Measurements from ENCODE around the gene ZFAND3. TPM values are rescaled to one million over a fixed set of nuclear protein-coding genes. Genes with fewer than 3 reads are reported as not detected.

Gene ZFAND3
- total and polyA plus RNA-seq, 2 experiments from 2014 or later: 36.5 to 50.0 TPM

DNA sequence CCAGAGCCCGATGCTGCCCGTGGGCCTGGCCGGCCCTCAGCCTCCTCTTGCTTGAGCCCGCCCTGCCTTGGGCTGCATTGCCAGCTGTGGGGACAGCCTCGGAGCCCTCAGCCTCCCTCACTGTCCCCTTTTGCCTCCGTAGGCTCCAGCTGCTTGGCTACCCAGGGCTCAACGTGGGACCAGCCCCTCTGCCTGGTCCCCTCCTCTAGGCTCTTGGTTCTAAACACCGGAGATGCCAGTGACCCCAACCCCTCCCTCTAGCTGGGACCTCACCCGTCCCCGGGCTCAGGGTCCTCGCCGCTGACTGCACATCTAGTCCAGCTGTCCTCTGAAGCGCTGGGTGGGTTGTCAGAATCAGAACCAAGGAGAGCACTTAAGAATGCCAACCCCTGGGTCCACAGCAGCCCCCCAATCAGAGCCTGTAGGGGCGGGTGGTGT, 345.2 kb downstream of the ZFAND3 start:
- DNase-seq (ENCODE audit: low spot score): no peak
- H2AFZ ChIP-seq: no peak overlapping the region
- no peaks in the 10 kb centered on the region for H3K4me1 ChIP-seq (ENCODE audit: insufficient read depth)
- no peaks in the 10 kb centered on the region for H4K20me1 ChIP-seq (ENCODE audit: insufficient read depth, poor library complexity, severe bottlenecking)
- no peak overlapping the region for H3K27ac ChIP-seq
- no peaks in the 10 kb centered on the region for H3K27me3 ChIP-seq
- H3K4me2 ChIP-seq: no peak overlapping the region
- no peak overlapping the region for H3K4me3 ChIP-seq
- WGBS (ENCODE audit: low lambda C conversion rate, missing lambda C conversion rate): 96% methylated on average over 13 of the region's 14 CpGs
- no peaks in the 10 kb centered on the region for H3K36me3 ChIP-seq (replicated peaks; ENCODE audit: insufficient read depth, low read depth)
- no peak for TF ChIP-seq EZH2 (IDR thresholded peaks at IDR 0.05; ENCODE audit: borderline replicate concordance)
- TF ChIP-seq EZH2phosphoT487 (IDR thresholded peaks at IDR 0.05; ENCODE audit: low read depth, severe bottlenecking, unreplicated experiment): no peak
- TF ChIP-seq, protein P1, sequence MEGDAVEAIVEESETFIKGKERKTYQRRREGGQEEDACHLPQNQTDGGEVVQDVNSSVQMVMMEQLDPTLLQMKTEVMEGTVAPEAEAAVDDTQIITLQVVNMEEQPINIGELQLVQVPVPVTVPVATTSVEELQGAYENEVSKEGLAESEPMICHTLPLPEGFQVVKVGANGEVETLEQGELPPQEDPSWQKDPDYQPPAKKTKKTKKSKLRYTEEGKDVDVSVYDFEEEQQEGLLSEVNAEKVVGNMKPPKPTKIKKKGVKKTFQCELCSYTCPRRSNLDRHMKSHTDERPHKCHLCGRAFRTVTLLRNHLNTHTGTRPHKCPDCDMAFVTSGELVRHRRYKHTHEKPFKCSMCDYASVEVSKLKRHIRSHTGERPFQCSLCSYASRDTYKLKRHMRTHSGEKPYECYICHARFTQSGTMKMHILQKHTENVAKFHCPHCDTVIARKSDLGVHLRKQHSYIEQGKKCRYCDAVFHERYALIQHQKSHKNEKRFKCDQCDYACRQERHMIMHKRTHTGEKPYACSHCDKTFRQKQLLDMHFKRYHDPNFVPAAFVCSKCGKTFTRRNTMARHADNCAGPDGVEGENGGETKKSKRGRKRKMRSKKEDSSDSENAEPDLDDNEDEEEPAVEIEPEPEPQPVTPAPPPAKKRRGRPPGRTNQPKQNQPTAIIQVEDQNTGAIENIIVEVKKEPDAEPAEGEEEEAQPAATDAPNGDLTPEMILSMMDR (IDR thresholded peaks at IDR 0.05; ENCODE audit: poor library complexity): no peak
- H3K9me3 ChIP-seq (ENCODE audit: low read depth): no peaks in the 10 kb centered on the region
- H3K79me2 ChIP-seq: no peaks in the 10 kb centered on the region
- no peaks in the 10 kb centered on the region for H3K9me2 ChIP-seq (replicated peaks; ENCODE audit: insufficient read depth)

DNA sequence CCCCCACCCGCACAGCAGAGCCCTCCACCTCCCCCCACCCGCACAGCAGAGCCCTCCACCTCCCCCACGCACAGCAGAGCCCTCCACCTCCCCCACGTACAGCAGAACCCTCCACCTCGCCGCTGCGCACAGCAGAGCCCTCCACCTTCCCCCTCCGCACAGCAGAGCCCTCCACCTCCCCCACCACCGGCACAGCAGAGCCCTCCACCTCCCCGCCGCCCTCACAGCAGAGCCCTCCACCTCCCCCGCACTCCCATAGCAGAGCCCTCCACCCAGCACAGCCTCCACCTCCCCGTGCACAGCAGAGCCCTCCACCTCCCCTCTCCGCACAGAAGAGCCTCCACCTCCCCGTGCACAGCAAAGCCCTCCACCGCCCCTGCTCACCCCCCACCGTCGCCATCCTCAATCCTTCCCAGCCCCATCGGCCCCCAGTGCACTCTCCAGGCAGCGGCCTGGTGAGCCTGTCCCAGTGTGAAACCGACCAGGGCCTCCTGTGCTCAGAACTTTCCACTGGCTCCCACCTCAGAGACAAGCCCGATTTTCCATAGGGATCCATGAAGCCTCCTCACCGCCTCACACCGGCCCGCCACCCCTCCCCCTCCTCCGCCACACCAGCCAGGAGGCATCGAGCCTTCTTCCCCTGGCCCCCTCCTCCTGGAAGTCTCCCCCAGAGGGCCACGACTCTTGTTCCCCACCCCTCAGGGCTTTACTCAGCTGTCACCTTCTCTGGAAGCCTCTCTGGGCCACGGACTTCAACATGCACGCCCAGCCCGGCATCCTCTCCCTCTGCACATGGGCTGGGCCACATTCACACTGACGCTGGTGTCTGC, 347.1 kb downstream of the ZFAND3 start:
- H4K20me1 ChIP-seq (ENCODE audit: insufficient read depth, poor library complexity, severe bottlenecking): no peaks in the 10 kb centered on the region
- no peak overlapping the region for H2AFZ ChIP-seq
- H3K36me3 ChIP-seq (replicated peaks; ENCODE audit: insufficient read depth, low read depth): no peaks in the 10 kb centered on the region
- no peak overlapping the region for H3K27ac ChIP-seq
- peaks cover 4% of the 10 kb centered on the region for H3K4me1 ChIP-seq (ENCODE audit: insufficient read depth)
- no peaks in the 10 kb centered on the region for H3K9me3 ChIP-seq (ENCODE audit: low read depth)
- no peaks in the 10 kb centered on the region for H3K27me3 ChIP-seq
- H3K4me3 ChIP-seq: no peak overlapping the region
- H3K9me2 ChIP-seq (replicated peaks; ENCODE audit: insufficient read depth): no peaks in the 10 kb centered on the region
- no peak overlapping the region for H3K4me2 ChIP-seq
- 83% methylated on average over 10 of the region's 32 CpGs for WGBS (ENCODE audit: low lambda C conversion rate, missing lambda C conversion rate)
- DNase-seq (ENCODE audit: low spot score): no peak
- TF ChIP-seq EZH2 (IDR thresholded peaks at IDR 0.05; ENCODE audit: borderline replicate concordance) (no peak), EZH2phosphoT487 (IDR thresholded peaks at IDR 0.05; ENCODE audit: low read depth, severe bottlenecking, unreplicated experiment) (no peak)
- TF ChIP-seq, protein P1 (IDR thresholded peaks at IDR 0.05; ENCODE audit: poor library complexity): no peak
- no peaks in the 10 kb centered on the region for H3K79me2 ChIP-seq

DNA sequence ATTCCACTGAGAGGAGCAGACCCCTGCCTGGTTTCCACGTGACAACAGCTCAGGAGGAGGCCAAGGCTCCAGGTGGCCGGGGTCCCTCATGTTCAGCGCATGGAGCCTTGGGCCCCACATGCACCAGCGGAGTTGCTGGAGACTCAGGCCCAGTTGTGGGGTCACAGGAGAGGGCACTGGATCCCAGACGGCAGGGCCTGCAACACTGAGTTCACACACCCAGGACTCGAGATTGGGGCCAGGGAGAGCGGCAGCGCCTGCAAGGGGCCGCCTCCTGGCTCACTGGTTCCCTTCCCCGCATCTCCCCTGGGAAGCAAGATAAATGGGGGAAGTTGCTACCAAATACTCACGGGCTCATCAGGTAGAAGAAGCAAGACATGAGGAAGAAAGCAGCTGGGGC, 348.1 kb downstream of the ZFAND3 start:
- no peak for DNase-seq (ENCODE audit: low spot score)
- H3K79me2 ChIP-seq: no peaks in the 10 kb centered on the region
- H4K20me1 ChIP-seq (ENCODE audit: insufficient read depth, poor library complexity, severe bottlenecking): no peaks in the 10 kb centered on the region
- TF ChIP-seq EZH2phosphoT487 (IDR thresholded peaks at IDR 0.05; ENCODE audit: low read depth, severe bottlenecking, unreplicated experiment): no peak
- TF ChIP-seq, protein P1 (IDR thresholded peaks at IDR 0.05; ENCODE audit: poor library complexity): no peak
- no peak for TF ChIP-seq EZH2 (IDR thresholded peaks at IDR 0.05; ENCODE audit: borderline replicate concordance)
- peaks cover 4% of the 10 kb centered on the region for H3K4me1 ChIP-seq (ENCODE audit: insufficient read depth)
- no peaks in the 10 kb centered on the region for H3K36me3 ChIP-seq (replicated peaks; ENCODE audit: insufficient read depth, low read depth)
- no peaks in the 10 kb centered on the region for H3K9me2 ChIP-seq (replicated peaks; ENCODE audit: insufficient read depth)
- no peak overlapping the region for H2AFZ ChIP-seq
- no peak overlapping the region for H3K4me2 ChIP-seq
- WGBS (ENCODE audit: low lambda C conversion rate, missing lambda C conversion rate): 96% methylated on average over 11 of the region's 11 CpGs
- no peak overlapping the region for H3K4me3 ChIP-seq
- no peaks in the 10 kb centered on the region for H3K9me3 ChIP-seq (ENCODE audit: low read depth)
- no peak overlapping the region for H3K27ac ChIP-seq
- H3K27me3 ChIP-seq: no peaks in the 10 kb centered on the region

Data from hepatocyte (in vitro differentiated cells).